ENCODE data around the gene PHF21B.

The PHF21B gene

GRCh38 chr22:44838316-44839016 lies 171.3 kb downstream of the PHF21B start:
- no peak for DNase-seq

DNA sequence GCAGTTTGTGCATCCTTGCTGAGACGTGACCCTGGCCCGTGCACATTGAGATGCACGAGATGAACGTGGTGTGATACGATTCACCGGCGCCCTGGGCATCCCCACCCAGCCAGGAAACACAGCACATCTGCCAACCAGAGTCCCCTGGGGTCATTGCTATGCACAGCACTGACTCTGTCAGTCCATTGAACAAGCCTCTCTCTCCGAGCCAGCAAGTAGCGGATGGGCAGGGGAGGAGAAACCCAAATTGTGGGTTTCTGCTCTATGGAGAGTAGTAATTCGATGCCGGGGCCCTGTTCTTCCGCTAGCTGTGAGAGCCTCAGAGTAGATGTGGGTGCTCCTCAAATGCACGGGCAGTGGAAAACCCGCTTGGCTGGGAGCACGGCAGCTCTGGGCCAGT lies 172.3 kb downstream of the PHF21B start:
- DNase-seq, result no peak

DNA sequence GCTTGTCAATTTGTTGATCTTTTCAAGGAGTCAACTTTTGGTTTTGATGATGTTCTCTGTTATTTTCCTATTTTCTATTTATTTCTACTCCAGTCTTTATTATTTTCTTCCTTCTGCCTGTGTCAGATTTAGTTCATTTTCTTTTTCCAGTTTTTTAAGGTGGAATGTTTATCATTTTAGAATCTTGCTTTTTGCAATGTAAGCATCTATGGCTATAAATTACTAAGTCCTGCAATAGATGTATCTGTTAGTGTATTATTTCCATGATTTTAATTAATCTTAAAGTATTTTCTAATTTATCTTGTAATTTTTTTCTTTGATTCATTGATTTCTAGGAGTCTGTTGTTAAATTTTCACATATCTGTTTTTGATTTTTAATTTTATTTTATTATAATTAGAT lies 175.7 kb downstream of the PHF21B start:
- DNase-seq, result no peak

GRCh38 chr22:44831885-44832284 lies 177.9 kb downstream of the PHF21B start:
- DNase-seq, result no peak

Measured in T-helper 1 cell (primary cell).